Brain microvascular endothelial cell (primary cell): ENCODE results near the gene LRRC18.

ENCODE experiments used
- DNase-seq: peaks from one replicate; pipeline ENCODE4 v3.0.0-alpha.2; 2020
- H3K27ac ChIP-seq: fragments of 250-450 bp; sonication (Bioruptor Pico); 2 replicates; pipeline ENCODE4 v1.5.1; 2020; ENCODE audit warnings: mild to moderate bottlenecking, moderate library complexity
- H3K27me3 ChIP-seq: fragments of 250-450 bp; sonication (Bioruptor Pico); replicated peaks from 2 replicates; pipeline ENCODE4 v1.5.1; 2020; ENCODE audit warnings: mild to moderate bottlenecking
- H3K36me3 ChIP-seq: fragments of 250-450 bp; sonication (Bioruptor Pico); replicated peaks from 2 replicates; pipeline ENCODE4 v1.5.1; 2020; ENCODE audit warnings: mild to moderate bottlenecking
- H3K4me3 ChIP-seq: 2 replicates; pipeline ENCODE4 v1.5.1; 2011; ENCODE audit warnings: low read depth, mild to moderate bottlenecking, control low read depth, low read length, moderate library complexity
- CTCF ChIP-seq: IDR thresholded peaks from 2 replicates; pipeline ENCODE4 v1.5.1; 2011; ENCODE audit warnings: low read depth, mild to moderate bottlenecking, moderate library complexity, low read length, control low read depth, inconsistent platforms; ENCODE audit errors: missing control alignments
- in situ Hi-C: cut with HindIII; loops from 2 replicates; pipeline ENCODE4 v1.10.0; 2017; ENCODE audit warnings: low sequenced_read_pairs, low pct_ligation_motif_present

Gene LRRC18

GRCh38 chr10:48932831-48933664 lies 6.6 kb downstream of the LRRC18 start:
- TF ChIP-seq CTCF = no peak
- H3K36me3 ChIP-seq = no peaks in the 10 kb centered on the region
- H3K4me3 ChIP-seq = no peak overlapping the region
- H3K27me3 ChIP-seq = no peaks in the 10 kb centered on the region
- no peak for DNase-seq
- no peak overlapping the region for H3K27ac ChIP-seq
- in situ Hi-C loops = no loop called here

GRCh38 chr10:48931188-48931587 lies 8.5 kb downstream of the LRRC18 start:
- in situ Hi-C loops = no loop called here
- no peak for TF ChIP-seq CTCF
- no peak overlapping the region for H3K4me3 ChIP-seq
- H3K27ac ChIP-seq = no peak overlapping the region
- DNase-seq = no peak
- no peaks in the 10 kb centered on the region for H3K36me3 ChIP-seq
- H3K27me3 ChIP-seq = no peaks in the 10 kb centered on the region

GRCh38 chr10:48929413-48929990 lies 10.1 kb downstream of the LRRC18 start:
- in situ Hi-C loops = no loop called here
- H3K4me3 ChIP-seq = no peak overlapping the region
- no peaks in the 10 kb centered on the region for H3K27me3 ChIP-seq
- no peak for DNase-seq
- no peak for TF ChIP-seq CTCF
- no peak overlapping the region for H3K27ac ChIP-seq
- no peaks in the 10 kb centered on the region for H3K36me3 ChIP-seq

- no peaks in the 10 kb centered on the region for H3K36me3 ChIP-seq
- in situ Hi-C loops = no loop called here
- no peaks in the 10 kb centered on the region for H3K27me3 ChIP-seq
- TF ChIP-seq CTCF = no peak
- no peak overlapping the region for H3K27ac ChIP-seq
- no peak for DNase-seq
- H3K4me3 ChIP-seq = no peak overlapping the region
Measured at GRCh38 chr10:48926764-48927540, 12.7 kb downstream of the LRRC18 start.

- TF ChIP-seq CTCF = no peak
- H3K27ac ChIP-seq = no peak overlapping the region
- no peaks in the 10 kb centered on the region for H3K27me3 ChIP-seq
- no peak overlapping the region for H3K4me3 ChIP-seq
- no peaks in the 10 kb centered on the region for H3K36me3 ChIP-seq
- DNase-seq = no peak
- in situ Hi-C loops = no loop called here
Measured at GRCh38 chr10:48926255-48926654, 13.4 kb downstream of the LRRC18 start.
